Activated T-helper 17 cell treated with anti-CD3 and anti-CD28 coated beads, Interleukin-2, amount 50 U/mL, for 72 hours (primary cell): ENCODE data around the gene CAMKK2. TPM values are rescaled to one million over a fixed set of nuclear protein-coding genes. Genes with fewer than 3 reads are reported as not detected.
"Not testable (repeated sequence)": the region's sequence is repeated elsewhere in the genome, so short reads cannot be mapped to it uniquely, and the experiment has no call there.

Experiments
- ATAC-seq: fragments of 150-1000 bp; cut with Tn5 transposase; replicated peaks from 2 replicates; pipeline ENCODE4 v1.10.0; 2021; ENCODE audit warnings: mild to moderate bottlenecking, moderate library complexity
- H3K27ac Mint-ChIP-seq: one replicate; pipeline ENCODE4 v1.8.0; 2022; ENCODE audit warnings: mixed read lengths
- H3K27me3 Mint-ChIP-seq: one replicate; pipeline ENCODE4 v1.8.0; 2022; ENCODE audit warnings: mixed read lengths
- H3K36me3 Mint-ChIP-seq: one replicate; pipeline ENCODE4 v1.8.0; 2022; ENCODE audit warnings: low read depth, mild to moderate bottlenecking, mixed read lengths
- H3K4me1 Mint-ChIP-seq: one replicate; pipeline ENCODE4 v1.8.0; 2022; ENCODE audit warnings: mixed read lengths
- H3K4me3 Mint-ChIP-seq: one replicate; pipeline ENCODE4 v1.8.0; 2022; ENCODE audit warnings: mild to moderate bottlenecking, mixed read lengths
- H3K9me3 Mint-ChIP-seq: one replicate; pipeline ENCODE4 v1.8.0; 2022; ENCODE audit warnings: mixed read lengths
- total RNA-seq, 2 donors: library from RNA; stranded (reverse); gene quantifications; one replicate each; pipeline ENCODE4 v1.2.3, GENCODE V29; 2022

CAMKK2 gene
- total RNA-seq, 2 donors from 2014 or later = 16.9 to 30.1 TPM

- peaks cover 51% of the 10 kb centered on the region for H3K36me3 Mint-ChIP-seq
- no peaks in the 10 kb centered on the region for H3K9me3 Mint-ChIP-seq
- H3K4me3 Mint-ChIP-seq = no peak overlapping the region
- ATAC-seq = no peak
- peaks cover 10% of the 10 kb centered on the region for H3K4me1 Mint-ChIP-seq
- H3K27me3 Mint-ChIP-seq = no peaks in the 10 kb centered on the region
- peak overlapping the region; percentile 94 for H3K27ac Mint-ChIP-seq
These were observed 58.4 kb downstream of the CAMKK2 start for GRCh38 chr12:121238086-121238485.

GRCh38 chr12:121237415-121237814, 59.1 kb downstream of the CAMKK2 start:
- peaks cover 58% of the 10 kb centered on the region for H3K36me3 Mint-ChIP-seq
- no peak overlapping the region for H3K4me3 Mint-ChIP-seq
- no peak for ATAC-seq
- H3K27ac Mint-ChIP-seq = peak overlapping the region; percentile 94
- H3K4me1 Mint-ChIP-seq = peaks cover 10% of the 10 kb centered on the region
- no peaks in the 10 kb centered on the region for H3K27me3 Mint-ChIP-seq
- H3K9me3 Mint-ChIP-seq = no peaks in the 10 kb centered on the region

- Mint-ChIP-seq H3K36me3 (peaks cover 63% of the 10 kb centered on the region), H3K4me1 (peaks cover 10% of the 10 kb centered on the region), H3K27me3 (no peaks in the 10 kb centered on the region), H3K4me3 (no peak overlapping the region), H3K27ac (no peak overlapping the region), H3K9me3 (no peaks in the 10 kb centered on the region)
- ATAC-seq = no peak
These were observed 59.7 kb downstream of the CAMKK2 start for GRCh38 chr12:121236776-121237175.

GRCh38 chr12:121233628-121234020, 62.9 kb downstream of the CAMKK2 start:
- no peak overlapping the region for H3K27ac Mint-ChIP-seq
- H3K4me1 Mint-ChIP-seq = no peaks in the 10 kb centered on the region
- no peak overlapping the region for H3K4me3 Mint-ChIP-seq
- no peak for ATAC-seq
- H3K36me3 Mint-ChIP-seq = peaks cover 75% of the 10 kb centered on the region
- H3K9me3 Mint-ChIP-seq = no peaks in the 10 kb centered on the region
- H3K27me3 Mint-ChIP-seq = no peaks in the 10 kb centered on the region

GRCh38 chr12:121232977-121233627, 63.4 kb downstream of the CAMKK2 start:
- Mint-ChIP-seq H3K27me3 (no peaks in the 10 kb centered on the region), H3K27ac (peak overlapping the region; percentile 48)

GRCh38 chr12:121232163-121232562, 64.3 kb downstream of the CAMKK2 start:
- H3K4me1 Mint-ChIP-seq = no peaks in the 10 kb centered on the region
- ATAC-seq = no peak
- no peaks in the 10 kb centered on the region for H3K27me3 Mint-ChIP-seq
- peak overlapping the region; percentile 48 for H3K27ac Mint-ChIP-seq
- H3K9me3 Mint-ChIP-seq = no peaks in the 10 kb centered on the region
- peaks cover 80% of the 10 kb centered on the region for H3K36me3 Mint-ChIP-seq
- no peak overlapping the region for H3K4me3 Mint-ChIP-seq

More at GRCh38 chr12:121232977-121233627, 63.4 kb downstream of the CAMKK2 start:
- no peak for ATAC-seq
- Mint-ChIP-seq H3K9me3 (no peaks in the 10 kb centered on the region), H3K4me3 (no peak overlapping the region), H3K4me1 (no peaks in the 10 kb centered on the region), H3K36me3 (peaks cover 78% of the 10 kb centered on the region)

GRCh38 chr12:121230538-121230907, 66.0 kb downstream of the CAMKK2 start:
- ATAC-seq = no peak
- Mint-ChIP-seq H3K27ac (no peak overlapping the region), H3K36me3 (peaks cover 87% of the 10 kb centered on the region)

GRCh38 chr12:121229826-121230537, 66.5 kb downstream of the CAMKK2 start:
- not testable (repeated sequence) for H3K27me3 Mint-ChIP-seq, H3K9me3 Mint-ChIP-seq, H3K4me3 Mint-ChIP-seq, H3K4me1 Mint-ChIP-seq, H3K27ac Mint-ChIP-seq
- peaks cover 83% of the 10 kb centered on the region for H3K36me3 Mint-ChIP-seq
- ATAC-seq = peak; percentile 79

More at GRCh38 chr12:121230538-121230907, 66.0 kb downstream of the CAMKK2 start:
- Mint-ChIP-seq H3K27me3 (no peaks in the 10 kb centered on the region), H3K9me3 (no peaks in the 10 kb centered on the region), H3K4me1 (no peaks in the 10 kb centered on the region), H3K4me3 (no peak overlapping the region)

- Mint-ChIP-seq H3K4me1 (peaks cover 6% of the 10 kb centered on the region), H3K27me3 (no peaks in the 10 kb centered on the region), H3K27ac (no peak overlapping the region), H3K4me3 (no peak overlapping the region), H3K36me3 (peaks cover 81% of the 10 kb centered on the region), H3K9me3 (no peaks in the 10 kb centered on the region)
- no peak for ATAC-seq
These were observed 67.4 kb downstream of the CAMKK2 start for GRCh38 chr12:121228919-121229665.

GRCh38 chr12:121227294-121227693, 69.2 kb downstream of the CAMKK2 start:
- no peak for ATAC-seq
- Mint-ChIP-seq H3K9me3 (no peaks in the 10 kb centered on the region), H3K27ac (peak overlapping the region; percentile 61), H3K27me3 (no peaks in the 10 kb centered on the region), H3K36me3 (peaks cover 81% of the 10 kb centered on the region), H3K4me3 (no peak overlapping the region), H3K4me1 (peaks cover 18% of the 10 kb centered on the region)

GRCh38 chr12:121226871-121227270, 69.6 kb downstream of the CAMKK2 start:
- not testable (repeated sequence) for ATAC-seq, H3K27me3 Mint-ChIP-seq, H3K4me3 Mint-ChIP-seq, H3K9me3 Mint-ChIP-seq
- peaks cover 81% of the 10 kb centered on the region for H3K36me3 Mint-ChIP-seq
- peak overlapping the region; percentile 61 for H3K27ac Mint-ChIP-seq
- peaks cover 18% of the 10 kb centered on the region for H3K4me1 Mint-ChIP-seq

GRCh38 chr12:121226399-121226798, 70.1 kb downstream of the CAMKK2 start:
- Mint-ChIP-seq H3K9me3 (no peaks in the 10 kb centered on the region), H3K27me3 (no peaks in the 10 kb centered on the region), H3K27ac (no peak overlapping the region), H3K36me3 (peaks cover 83% of the 10 kb centered on the region), H3K4me1 (peaks cover 18% of the 10 kb centered on the region), H3K4me3 (no peak overlapping the region)
- no peak for ATAC-seq

GRCh38 chr12:121224591-121224990, 71.9 kb downstream of the CAMKK2 start:
- Mint-ChIP-seq H3K27me3 (no peaks in the 10 kb centered on the region), H3K27ac (peak overlapping the region; percentile 91), H3K36me3 (peaks cover 86% of the 10 kb centered on the region), H3K4me3 (peak overlapping the region; percentile 79), H3K9me3 (no peaks in the 10 kb centered on the region), H3K4me1 (peaks cover 18% of the 10 kb centered on the region)
- ATAC-seq = peak; percentile 74

GRCh38 chr12:121223292-121224285, 72.9 kb downstream of the CAMKK2 start:
- H3K4me1 Mint-ChIP-seq = peaks cover 18% of the 10 kb centered on the region
- H3K27ac Mint-ChIP-seq = peak overlapping the region; percentile 91
- H3K9me3 Mint-ChIP-seq = no peaks in the 10 kb centered on the region
- H3K27me3 Mint-ChIP-seq = no peaks in the 10 kb centered on the region
- H3K36me3 Mint-ChIP-seq = peaks cover 87% of the 10 kb centered on the region
- peak; percentile 67 for ATAC-seq
- H3K4me3 Mint-ChIP-seq = peak overlapping the region; percentile 79
